Parathyroid adenoma (tissue), 2 donors: ENCODE results near the gene PIP5KL1.

Experiments
- H2AFZ ChIP-seq: fragments of 300-600 bp; sonication (generic); one replicate; pipeline ENCODE4 v1.7.0; 2017; ENCODE audit warnings: antibody characterized with exemption, mild to moderate bottlenecking
- H3K27ac ChIP-seq: fragments of 300-600 bp; sonication (generic); one replicate; pipeline ENCODE4 v1.7.0; 2017
- H3K27me3 ChIP-seq: fragments of 300-600 bp; sonication (generic); one replicate; pipeline ENCODE4 v1.7.0; 2017; ENCODE audit warnings: low read length; ENCODE audit not compliant: control insufficient read depth, insufficient read depth
- H3K36me3 ChIP-seq: fragments of 300-600 bp; sonication (generic); one replicate; pipeline ENCODE4 v1.7.0; 2017; ENCODE audit warnings: low read length; ENCODE audit not compliant: control insufficient read depth, insufficient read depth
- H3K4me1 ChIP-seq: fragments of 300-600 bp; sonication (generic); one replicate; pipeline ENCODE4 v1.7.0; 2017; ENCODE audit warnings: control low read depth
- H3K4me2 ChIP-seq: fragments of 300-600 bp; sonication (generic); one replicate; pipeline ENCODE4 v1.7.0; 2017; ENCODE audit warnings: low read length
- H3K4me3 ChIP-seq: fragments of 300-600 bp; sonication (generic); one replicate; pipeline ENCODE4 v1.7.0; 2017; ENCODE audit warnings: low read depth, low read length
- H3K79me2 ChIP-seq: fragments of 300-600 bp; sonication (generic); one replicate; pipeline ENCODE4 v1.7.0; 2017; ENCODE audit warnings: control low read depth
- H3K9ac ChIP-seq: fragments of 300-600 bp; sonication (generic); one replicate; pipeline ENCODE4 v1.7.0; 2017; ENCODE audit warnings: mild to moderate bottlenecking
- H3K9me3 ChIP-seq: fragments of 300-600 bp; sonication (generic); one replicate; pipeline ENCODE4 v1.7.0; 2017; ENCODE audit warnings: low read length; ENCODE audit not compliant: control insufficient read depth
- CTCF ChIP-seq: fragments of 300-600 bp; sonication (generic); IDR thresholded peaks from one replicate; pipeline ENCODE4 v1.7.0; 2017; ENCODE audit warnings: antibody characterized with exemption, mild to moderate bottlenecking
- donor health status: primary hyperparathyroidism.

PIP5KL1 gene

GRCh38 chr9:127908660-127908926, 22.0 kb downstream of the PIP5KL1 start:
- Histone ChIP-seq H2AFZ (no peak overlapping the region), H3K27ac (no peak overlapping the region), H3K36me3 (no peaks in the 10 kb centered on the region), H3K27me3 (no peaks in the 10 kb centered on the region), H3K4me1 (no peaks in the 10 kb centered on the region), H3K4me3 (no peak overlapping the region), H3K9ac (no peak overlapping the region), H3K4me2 (no peak overlapping the region), H3K9me3 (no peaks in the 10 kb centered on the region), H3K79me2 (no peaks in the 10 kb centered on the region)
- no peak for TF ChIP-seq CTCF

- Histone ChIP-seq H3K27ac (no peak overlapping the region), H3K9me3 (no peaks in the 10 kb centered on the region), H3K27me3 (no peaks in the 10 kb centered on the region), H2AFZ (no peak overlapping the region), H3K36me3 (no peaks in the 10 kb centered on the region), H3K4me2 (no peak overlapping the region), H3K9ac (no peak overlapping the region), H3K4me1 (no peaks in the 10 kb centered on the region), H3K79me2 (no peaks in the 10 kb centered on the region), H3K4me3 (no peak overlapping the region)
- no peak for TF ChIP-seq CTCF
Measured at GRCh38 chr9:127907867-127908659, 22.5 kb downstream of the PIP5KL1 start.

- Histone ChIP-seq H2AFZ (no peak overlapping the region), H3K4me1 (no peaks in the 10 kb centered on the region), H3K9ac (no peak overlapping the region), H3K36me3 (no peaks in the 10 kb centered on the region), H3K9me3 (no peaks in the 10 kb centered on the region), H3K27me3 (no peaks in the 10 kb centered on the region), H3K4me3 (no peak overlapping the region), H3K27ac (no peak overlapping the region), H3K79me2 (no peaks in the 10 kb centered on the region), H3K4me2 (no peak overlapping the region)
- no peak for TF ChIP-seq CTCF
Measured at GRCh38 chr9:127905788-127906191, 24.8 kb downstream of the PIP5KL1 start.

GRCh38 chr9:127905004-127905728, 25.4 kb downstream of the PIP5KL1 start:
- H3K4me1 ChIP-seq = no peaks in the 10 kb centered on the region
- H2AFZ ChIP-seq = no peak overlapping the region
- H3K36me3 ChIP-seq = no peaks in the 10 kb centered on the region
- H3K27me3 ChIP-seq = no peaks in the 10 kb centered on the region
- H3K79me2 ChIP-seq = no peaks in the 10 kb centered on the region
- H3K4me2 ChIP-seq = no peak overlapping the region
- no peak overlapping the region for H3K9ac ChIP-seq
- TF ChIP-seq CTCF = no peak
- peak overlapping the region; percentile 47 for H3K27ac ChIP-seq
- no peaks in the 10 kb centered on the region for H3K9me3 ChIP-seq
- no peak overlapping the region for H3K4me3 ChIP-seq
